Cardiac septum (tissue), 1 donor: ENCODE results near the gene PMPCA. TPM values are rescaled to one million over a fixed set of nuclear protein-coding genes. Genes with fewer than 3 reads are reported as not detected.

Experiments
- DNase-seq: peaks from one replicate; pipeline ENCODE4 v3.0.0-alpha.2; 2020; ENCODE audit warnings: low spot score
- intact Hi-C: fragments of 100-400 bp; cut with DNase I; formaldehyde crosslinking; loops from one replicate; pipeline ENCODE4 v1.14.0; 2022
- total RNA-seq: library from RNA; stranded (reverse); fragmentation: NEBNext Ultra II Directional; extraction: Animal tissue kit (Norgen Biotek cat#: 25700); gene quantifications from one replicate; pipeline ENCODE4 v1.2.1, GENCODE V29; 2021
- donor health status: DM: no; HTN: no; CAD: no.

The PMPCA gene
- total RNA-seq, 1 donor from 2014 or later, result 68.9 TPM

GRCh38 chr9:136443087-136443486 lies 32.6 kb downstream of the PMPCA start:
- intact Hi-C loops, result no loop called here
- DNase-seq, result no peak

- intact Hi-C loops, result no loop called here
- no peak for DNase-seq
These were observed 33.2 kb downstream of the PMPCA start for GRCh38 chr9:136443687-136444086.

- no peak for DNase-seq
- intact Hi-C loops, result no loop called here
These were observed 33.6 kb downstream of the PMPCA start for GRCh38 chr9:136444102-136444501.

- no peak for DNase-seq
- intact Hi-C loops, result no loop called here
These were observed 35.3 kb downstream of the PMPCA start for GRCh38 chr9:136445799-136446198.

DNA sequence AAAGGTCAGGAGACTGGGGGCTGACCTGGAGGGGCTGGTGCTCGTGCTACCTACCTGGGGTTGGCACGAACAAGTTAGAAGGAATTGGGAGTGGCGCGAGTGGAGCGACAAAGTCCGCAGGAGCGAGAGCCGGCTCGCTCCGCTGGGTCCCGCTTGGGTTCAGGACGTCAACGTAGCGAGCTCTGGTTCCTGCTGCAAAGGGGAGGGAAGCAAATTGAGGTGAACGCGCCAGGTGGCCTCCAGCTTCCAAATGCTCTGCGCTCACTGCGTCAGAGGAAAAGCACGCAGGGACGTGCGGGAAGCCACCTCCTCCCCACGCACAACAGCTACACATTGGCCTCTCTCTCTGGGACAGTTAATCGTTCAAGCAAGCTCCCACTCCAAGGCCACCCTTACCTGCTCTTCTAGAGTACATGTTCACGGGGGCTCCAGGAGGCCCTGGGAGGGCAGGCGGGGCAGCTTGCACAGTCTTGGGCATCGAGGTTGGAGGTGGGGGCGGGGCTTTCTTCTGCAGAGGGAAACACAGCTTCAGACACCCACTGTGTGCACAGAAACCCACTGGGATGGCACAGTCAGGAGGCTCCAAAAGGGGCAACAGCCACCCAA lies 36.8 kb downstream of the PMPCA start:
- no peak for DNase-seq
- intact Hi-C loops, result no loop called here

DNA sequence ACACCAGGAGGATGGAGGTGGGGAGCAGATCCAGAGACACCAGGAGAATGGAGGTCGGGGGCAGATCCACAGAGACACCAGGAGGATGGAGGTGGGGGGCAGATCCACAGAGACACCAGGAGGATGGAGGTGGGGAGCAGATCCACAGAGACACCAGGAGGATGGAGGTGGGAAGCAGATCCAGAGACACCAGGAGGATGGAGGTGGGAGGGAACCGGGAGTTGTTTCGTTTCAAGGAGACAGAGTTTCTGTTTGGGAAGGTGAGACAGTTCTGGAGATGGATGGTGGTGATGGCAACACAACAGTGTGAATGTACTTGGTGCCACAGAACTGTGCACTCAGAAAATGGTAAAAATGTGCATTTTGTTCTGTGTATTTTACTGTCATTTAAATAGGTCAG lies 38.2 kb downstream of the PMPCA start:
- intact Hi-C loops, result no loop called here
- no peak for DNase-seq

DNA sequence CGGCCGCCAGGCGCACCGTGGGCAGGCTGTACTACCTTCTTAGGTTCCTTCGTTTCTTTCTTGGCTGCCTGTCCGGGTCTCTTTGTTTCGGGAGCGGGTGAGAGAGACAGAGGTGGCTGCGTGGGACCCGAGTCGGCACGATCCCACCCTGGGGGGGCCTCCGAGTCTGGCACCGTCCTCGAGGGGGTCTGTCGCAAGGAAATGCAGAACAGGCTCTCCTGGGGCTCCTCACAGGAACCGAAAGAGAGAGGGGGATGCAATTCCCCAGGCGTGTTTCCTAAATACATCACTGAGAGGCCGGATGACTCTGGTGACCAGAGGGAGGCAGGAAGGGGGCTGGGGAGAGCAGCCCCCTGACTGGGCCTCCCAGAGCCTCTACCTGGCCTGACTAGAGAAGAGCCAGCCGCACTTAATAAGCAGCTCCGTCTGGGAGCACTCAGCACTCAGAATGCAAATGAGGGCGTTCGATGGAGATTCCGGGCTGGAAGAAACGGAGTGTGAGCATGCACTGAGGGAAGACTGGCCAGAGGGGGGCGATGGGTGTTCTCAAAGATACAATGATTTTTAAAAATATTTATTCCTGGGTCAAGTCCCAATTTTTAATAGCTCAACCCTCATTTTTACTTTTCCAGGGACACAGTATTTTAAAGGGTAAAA lies 40.9 kb downstream of the PMPCA start:
- no peak for DNase-seq
- intact Hi-C loops, result no loop called here

- DNase-seq, result no peak
- intact Hi-C loops, result no loop called here
These were observed 42.9 kb downstream of the PMPCA start for GRCh38 chr9:136453326-136453725.

GRCh38 chr9:136454026-136454796 lies 43.8 kb downstream of the PMPCA start:
- DNase-seq, result no peak

GRCh38 chr9:136455043-136456002 lies 44.9 kb downstream of the PMPCA start:
- intact Hi-C loops, result no loop called here

More at GRCh38 chr9:136454026-136454796, 43.8 kb downstream of the PMPCA start:
- intact Hi-C loops, result no loop called here

GRCh38 chr9:136456258-136456657 lies 45.8 kb downstream of the PMPCA start:
- DNase-seq, result no peak
- intact Hi-C loops, result no loop called here

More at GRCh38 chr9:136455043-136456002, 44.9 kb downstream of the PMPCA start:
- no peak for DNase-seq

- intact Hi-C loops, result no loop called here
These were observed 46.9 kb downstream of the PMPCA start for GRCh38 chr9:136457326-136457725.

DNA sequence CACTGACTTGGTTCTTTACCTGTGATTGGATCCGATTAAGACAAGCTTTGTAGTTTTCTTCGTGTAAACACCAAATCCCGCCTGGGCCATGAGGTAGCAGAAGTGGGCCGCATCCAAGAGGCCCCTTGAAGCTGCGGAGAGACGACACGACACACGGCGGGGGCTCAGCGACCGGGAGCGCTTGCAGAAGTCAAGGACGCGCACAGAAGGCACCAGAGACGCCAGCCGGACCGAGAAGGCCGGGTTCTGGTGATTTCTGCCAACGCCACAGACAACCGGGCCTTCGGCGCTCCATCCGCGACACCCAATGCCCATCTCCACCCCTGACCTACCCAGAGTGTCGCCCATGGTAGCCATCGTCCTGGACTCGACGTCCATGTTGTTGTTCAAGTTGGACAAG lies 49.0 kb downstream of the PMPCA start:
- intact Hi-C loops, result no loop called here
- DNase-seq, result no peak

More at GRCh38 chr9:136457326-136457725, 46.9 kb downstream of the PMPCA start:
- DNase-seq, result no peak

DNA sequence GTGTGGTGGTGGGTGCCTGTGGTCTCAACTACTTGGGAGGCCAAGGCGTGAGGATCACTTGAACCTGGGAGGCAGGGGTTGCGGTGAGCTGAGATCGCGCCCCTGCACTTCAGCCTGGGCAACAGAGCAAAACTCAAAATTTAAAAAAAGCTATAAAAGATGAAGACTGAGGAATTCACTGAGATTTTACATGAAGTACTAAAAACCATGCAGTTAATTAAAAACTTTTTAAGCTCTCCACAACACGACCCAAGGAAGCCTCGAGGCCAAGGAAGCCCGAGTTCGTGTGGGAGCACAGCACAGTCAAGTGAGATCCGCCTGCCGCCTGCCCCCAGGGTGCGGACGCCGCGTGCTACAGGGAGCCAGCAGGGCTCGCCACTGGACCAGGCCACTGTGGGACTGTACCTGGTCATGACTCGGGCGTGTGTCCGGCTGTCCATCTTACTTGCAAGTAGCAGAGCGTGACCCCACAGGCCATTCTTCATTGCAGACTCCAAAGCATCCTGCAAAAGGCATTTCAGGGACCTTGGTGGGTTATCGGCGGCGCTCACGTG lies 50.4 kb downstream of the PMPCA start:
- intact Hi-C loops, result no loop called here
- DNase-seq, result no peak

- intact Hi-C loops, result no loop called here
- DNase-seq, result no peak
These were observed 52.2 kb downstream of the PMPCA start for GRCh38 chr9:136462664-136463063.

DNA sequence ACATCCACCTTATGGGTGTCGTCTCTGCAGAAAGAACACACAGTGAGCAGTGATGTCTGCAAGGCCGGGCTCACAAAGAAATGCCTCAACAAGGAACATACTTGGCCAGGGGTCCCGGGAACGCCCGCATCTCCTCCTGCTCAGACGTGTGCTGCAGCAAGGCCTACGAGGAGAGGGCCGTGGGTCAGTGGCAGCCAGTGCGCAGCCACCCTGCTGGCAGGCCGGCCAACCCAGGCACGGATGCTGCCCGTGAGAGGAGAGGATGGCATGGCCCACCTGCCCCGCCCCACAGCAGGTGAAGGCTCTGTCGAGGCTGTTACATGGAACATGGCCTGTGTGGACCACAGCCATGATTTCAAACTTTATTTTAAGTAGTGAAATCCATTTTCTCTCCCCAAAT lies 53.1 kb downstream of the PMPCA start:
- intact Hi-C loops, result no loop called here
- DNase-seq, result no peak

DNA sequence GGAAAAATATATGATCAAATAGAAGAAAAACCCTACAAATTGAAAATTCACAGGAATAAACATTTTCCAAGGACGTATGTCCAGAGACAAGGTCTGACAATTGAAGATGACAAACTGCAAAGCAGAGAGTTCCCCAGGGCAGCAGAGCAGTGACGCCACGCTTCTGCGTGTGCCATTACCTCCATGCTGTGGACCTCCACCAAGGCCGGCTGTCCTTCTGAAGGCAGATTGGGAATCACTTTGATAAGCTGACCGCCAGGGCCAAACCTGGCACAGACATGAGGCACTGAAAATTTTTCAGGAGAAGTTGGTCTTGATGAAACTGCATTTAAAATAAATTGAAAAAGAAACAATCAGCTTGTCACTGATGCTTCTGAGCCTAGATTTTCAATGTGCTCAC lies 53.8 kb downstream of the PMPCA start:
- intact Hi-C loops, result no loop called here
- DNase-seq, result no peak

DNA sequence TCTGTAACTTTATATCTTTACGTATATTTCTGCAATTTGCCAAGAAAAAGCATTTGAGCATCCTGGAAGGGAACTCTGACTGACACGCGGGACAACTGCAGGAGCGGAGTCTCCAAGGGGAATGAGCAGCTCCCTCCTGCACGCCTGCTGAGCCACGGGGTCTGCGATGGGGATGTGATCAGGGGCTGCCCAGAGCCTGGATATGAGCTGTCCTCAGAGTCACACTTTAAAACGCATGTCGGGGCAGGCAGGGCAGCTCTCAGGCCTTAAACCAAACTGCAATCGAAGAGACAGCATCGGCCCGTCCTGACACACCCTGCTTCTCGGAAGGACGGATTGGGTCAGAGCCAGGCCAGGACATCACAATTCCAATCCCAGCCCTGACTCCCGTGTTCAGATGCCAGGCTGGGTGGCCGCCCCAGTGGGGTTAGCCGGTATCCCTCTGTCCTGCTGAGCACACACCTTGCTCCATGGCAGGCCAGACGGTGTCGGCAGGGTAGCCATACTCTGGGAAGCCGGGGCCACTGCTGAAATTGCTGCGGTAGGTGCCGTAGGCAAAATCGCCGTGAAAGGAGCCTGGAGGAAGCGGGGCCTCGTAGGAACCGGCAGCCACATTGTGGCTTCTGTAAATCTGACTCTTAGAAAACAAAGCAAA lies 55.2 kb downstream of the PMPCA start:
- no peak for DNase-seq
- intact Hi-C loops, result no loop called here

DNA sequence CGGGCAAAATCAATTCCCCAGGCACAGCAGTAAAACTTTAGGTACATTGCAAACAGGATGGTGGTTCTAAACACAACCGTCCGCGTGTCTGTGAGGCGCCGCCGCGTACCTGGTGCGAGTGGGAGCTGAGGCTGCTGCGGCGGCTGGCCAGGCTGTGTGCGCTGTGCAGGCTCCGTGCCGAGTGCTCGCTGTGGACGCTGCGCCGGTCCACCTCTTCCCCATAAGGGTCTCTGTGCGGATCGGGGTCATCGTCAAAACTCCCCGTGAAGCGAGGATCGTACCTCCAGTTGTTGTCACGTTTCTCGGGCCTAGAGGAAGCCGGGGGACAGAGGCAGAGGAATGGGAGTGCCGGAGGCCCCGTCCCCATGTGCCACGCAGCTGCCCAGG lies 55.7 kb downstream of the PMPCA start:
- intact Hi-C loops, result no loop called here
- no peak for DNase-seq
